ENCODE data around the gene IL32.
"Not testable (repeated sequence)": the region's sequence is repeated elsewhere in the genome, so short reads cannot be mapped to it uniquely, and the experiment has no call there.

DNA sequence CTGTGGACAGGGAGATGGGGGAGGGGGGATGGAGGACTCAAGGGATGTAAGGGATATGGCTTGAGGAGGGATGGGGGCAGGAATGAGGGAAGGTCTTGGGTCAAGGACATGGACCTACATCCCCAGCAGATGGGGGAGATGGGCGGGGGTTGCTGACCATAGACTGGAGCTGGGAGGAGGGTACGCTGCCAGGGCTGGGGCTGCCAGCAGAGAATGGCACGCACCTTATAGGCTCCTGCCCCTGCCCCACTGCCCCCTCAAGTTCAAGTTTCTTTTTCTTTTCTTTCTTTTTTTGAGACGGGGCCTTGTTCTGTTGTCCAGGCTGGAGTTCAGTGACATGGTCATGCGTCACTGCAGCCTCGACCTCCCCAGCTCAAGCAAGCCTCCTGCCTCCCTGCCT, 10.5 kb downstream of the IL32 start:
- TF ChIP-seq, protein P1, sequence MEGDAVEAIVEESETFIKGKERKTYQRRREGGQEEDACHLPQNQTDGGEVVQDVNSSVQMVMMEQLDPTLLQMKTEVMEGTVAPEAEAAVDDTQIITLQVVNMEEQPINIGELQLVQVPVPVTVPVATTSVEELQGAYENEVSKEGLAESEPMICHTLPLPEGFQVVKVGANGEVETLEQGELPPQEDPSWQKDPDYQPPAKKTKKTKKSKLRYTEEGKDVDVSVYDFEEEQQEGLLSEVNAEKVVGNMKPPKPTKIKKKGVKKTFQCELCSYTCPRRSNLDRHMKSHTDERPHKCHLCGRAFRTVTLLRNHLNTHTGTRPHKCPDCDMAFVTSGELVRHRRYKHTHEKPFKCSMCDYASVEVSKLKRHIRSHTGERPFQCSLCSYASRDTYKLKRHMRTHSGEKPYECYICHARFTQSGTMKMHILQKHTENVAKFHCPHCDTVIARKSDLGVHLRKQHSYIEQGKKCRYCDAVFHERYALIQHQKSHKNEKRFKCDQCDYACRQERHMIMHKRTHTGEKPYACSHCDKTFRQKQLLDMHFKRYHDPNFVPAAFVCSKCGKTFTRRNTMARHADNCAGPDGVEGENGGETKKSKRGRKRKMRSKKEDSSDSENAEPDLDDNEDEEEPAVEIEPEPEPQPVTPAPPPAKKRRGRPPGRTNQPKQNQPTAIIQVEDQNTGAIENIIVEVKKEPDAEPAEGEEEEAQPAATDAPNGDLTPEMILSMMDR (IDR thresholded peaks at IDR 0.05; ENCODE audit: low read length): not testable (repeated sequence)
- not testable (repeated sequence) for TF ChIP-seq EZH2 (IDR thresholded peaks at IDR 0.05; ENCODE audit: borderline replicate concordance, low read length)
